ENCODE data around the gene DLGAP1. TPM values are rescaled to one million over a fixed set of nuclear protein-coding genes. Genes with fewer than 3 reads are reported as not detected.

DLGAP1 gene
- total RNA-seq, 1 donor from 2014 or later, result 0.05 TPM

DNA sequence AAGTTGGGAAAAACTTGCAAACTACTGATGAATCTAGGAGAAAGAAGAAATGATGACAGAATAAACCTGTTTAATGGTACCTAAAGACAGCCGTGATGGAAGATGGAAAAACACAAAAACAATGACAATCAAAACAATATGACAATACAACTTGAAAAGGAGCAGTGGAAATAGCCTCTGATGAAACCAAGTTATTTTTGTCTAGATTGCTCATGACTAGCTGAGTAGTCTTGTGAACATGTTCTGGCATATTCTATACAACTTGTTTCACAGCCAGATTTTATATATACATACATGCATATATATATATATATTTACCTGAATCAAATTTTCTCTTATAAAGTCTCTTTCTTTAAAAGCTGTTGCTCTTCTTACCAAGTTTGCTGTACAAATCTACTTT, 566.0 kb downstream of the DLGAP1 start:
- Histone ChIP-seq H3K27ac (replicated peaks) (no peak overlapping the region), H3K27me3 (ENCODE audit: low read depth) (no peaks in the 10 kb centered on the region), H3K36me3 (no peaks in the 10 kb centered on the region), H3K4me1 (peaks cover 45% of the 10 kb centered on the region), H3K4me3 (no peak overlapping the region), H3K9me3 (replicated peaks) (no peaks in the 10 kb centered on the region)
- DNase-seq, result no peak
- intact Hi-C loops (cut with micrococcal nuclease), result no loop called here
- TF ChIP-seq, protein P1, sequence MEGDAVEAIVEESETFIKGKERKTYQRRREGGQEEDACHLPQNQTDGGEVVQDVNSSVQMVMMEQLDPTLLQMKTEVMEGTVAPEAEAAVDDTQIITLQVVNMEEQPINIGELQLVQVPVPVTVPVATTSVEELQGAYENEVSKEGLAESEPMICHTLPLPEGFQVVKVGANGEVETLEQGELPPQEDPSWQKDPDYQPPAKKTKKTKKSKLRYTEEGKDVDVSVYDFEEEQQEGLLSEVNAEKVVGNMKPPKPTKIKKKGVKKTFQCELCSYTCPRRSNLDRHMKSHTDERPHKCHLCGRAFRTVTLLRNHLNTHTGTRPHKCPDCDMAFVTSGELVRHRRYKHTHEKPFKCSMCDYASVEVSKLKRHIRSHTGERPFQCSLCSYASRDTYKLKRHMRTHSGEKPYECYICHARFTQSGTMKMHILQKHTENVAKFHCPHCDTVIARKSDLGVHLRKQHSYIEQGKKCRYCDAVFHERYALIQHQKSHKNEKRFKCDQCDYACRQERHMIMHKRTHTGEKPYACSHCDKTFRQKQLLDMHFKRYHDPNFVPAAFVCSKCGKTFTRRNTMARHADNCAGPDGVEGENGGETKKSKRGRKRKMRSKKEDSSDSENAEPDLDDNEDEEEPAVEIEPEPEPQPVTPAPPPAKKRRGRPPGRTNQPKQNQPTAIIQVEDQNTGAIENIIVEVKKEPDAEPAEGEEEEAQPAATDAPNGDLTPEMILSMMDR (IDR thresholded peaks at IDR 0.05; ENCODE audit: borderline replicate concordance), result no peak

DNA sequence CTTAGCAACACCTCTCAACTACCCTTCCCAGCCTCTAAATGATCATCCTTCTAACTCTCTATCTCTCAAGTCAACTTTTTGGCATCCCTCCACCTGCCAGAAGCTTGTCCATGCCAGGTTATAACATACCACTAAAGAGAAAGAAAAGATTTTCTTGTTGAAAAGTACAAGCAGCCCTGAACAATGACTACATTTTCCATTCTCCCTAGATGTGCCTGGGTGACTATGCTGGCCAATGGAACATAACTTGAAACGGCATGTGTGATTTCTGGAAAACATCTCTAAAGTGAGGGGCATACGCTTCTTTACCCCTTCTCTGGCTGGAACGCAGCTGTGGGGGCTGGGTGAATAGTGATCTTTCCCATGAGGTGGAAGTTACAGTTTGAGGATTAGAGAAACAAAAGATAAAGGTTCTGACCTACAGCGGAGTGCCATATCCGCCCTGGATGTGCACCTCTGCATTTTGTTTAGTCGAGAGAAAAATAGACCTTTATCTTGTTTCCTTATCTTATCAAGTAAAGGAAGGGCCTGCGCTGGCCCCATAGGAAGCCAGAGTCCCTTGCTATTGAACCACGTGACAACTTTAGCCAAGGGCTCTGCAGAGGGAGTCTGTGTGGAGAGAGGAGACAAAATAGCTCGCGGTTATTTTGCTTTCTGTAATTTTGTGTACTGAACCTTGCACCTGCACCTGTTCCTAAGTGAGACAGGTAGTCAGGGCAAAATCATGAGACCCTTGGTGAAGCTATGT, 568.4 kb downstream of the DLGAP1 start:
- DNase-seq, result no peak
- H3K9me3 ChIP-seq (replicated peaks), result no peaks in the 10 kb centered on the region
- H3K27ac ChIP-seq (replicated peaks), result peak overlapping the region; percentile 72
- peak overlapping the region; percentile 9 for H3K4me3 ChIP-seq
- H3K36me3 ChIP-seq, result no peaks in the 10 kb centered on the region
- peaks cover 45% of the 10 kb centered on the region for H3K4me1 ChIP-seq
- intact Hi-C loops (cut with micrococcal nuclease), result no loop called here
- H3K27me3 ChIP-seq (ENCODE audit: low read depth), result no peaks in the 10 kb centered on the region
- TF ChIP-seq, protein P1 (IDR thresholded peaks at IDR 0.05; ENCODE audit: borderline replicate concordance), result no peak

GRCh38 chr18:3885209-3885792, 569.8 kb downstream of the DLGAP1 start:
- Histone ChIP-seq H3K36me3 (no peaks in the 10 kb centered on the region), H3K27ac (replicated peaks) (no peak overlapping the region), H3K4me3 (no peak overlapping the region), H3K27me3 (ENCODE audit: low read depth) (no peaks in the 10 kb centered on the region), H3K9me3 (replicated peaks) (no peaks in the 10 kb centered on the region), H3K4me1 (peaks cover 39% of the 10 kb centered on the region)
- TF ChIP-seq, protein P1 (IDR thresholded peaks at IDR 0.05; ENCODE audit: borderline replicate concordance), result no peak
- DNase-seq, result no peak
- intact Hi-C loops (cut with micrococcal nuclease), result no loop called here

DNA sequence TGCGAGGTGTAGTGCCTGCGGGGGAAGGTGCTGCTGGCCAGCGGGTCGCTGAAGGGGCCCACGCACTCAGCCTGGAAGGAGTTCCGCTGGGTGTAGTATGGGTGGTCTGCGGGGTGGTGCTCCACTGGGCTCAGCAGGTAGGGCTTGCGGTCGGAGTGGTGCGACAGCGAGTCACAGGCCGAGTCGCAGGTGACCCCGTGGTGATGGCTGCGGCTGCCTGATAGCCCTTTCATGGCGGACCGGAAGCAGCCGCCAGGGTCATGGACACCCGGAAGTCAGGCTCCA, 575.3 kb downstream of the DLGAP1 start:
- H3K9me3 ChIP-seq (replicated peaks), result no peaks in the 10 kb centered on the region
- H3K27me3 ChIP-seq (ENCODE audit: low read depth), result no peaks in the 10 kb centered on the region
- no peak overlapping the region for H3K4me3 ChIP-seq
- intact Hi-C loops (cut with micrococcal nuclease), result no loop called here
- H3K36me3 ChIP-seq, result no peaks in the 10 kb centered on the region
- no peak for DNase-seq
- no peak overlapping the region for H3K27ac ChIP-seq (replicated peaks)
- TF ChIP-seq, protein P1 (IDR thresholded peaks at IDR 0.05; ENCODE audit: borderline replicate concordance), result no peak
- H3K4me1 ChIP-seq, result no peaks in the 10 kb centered on the region

DNA sequence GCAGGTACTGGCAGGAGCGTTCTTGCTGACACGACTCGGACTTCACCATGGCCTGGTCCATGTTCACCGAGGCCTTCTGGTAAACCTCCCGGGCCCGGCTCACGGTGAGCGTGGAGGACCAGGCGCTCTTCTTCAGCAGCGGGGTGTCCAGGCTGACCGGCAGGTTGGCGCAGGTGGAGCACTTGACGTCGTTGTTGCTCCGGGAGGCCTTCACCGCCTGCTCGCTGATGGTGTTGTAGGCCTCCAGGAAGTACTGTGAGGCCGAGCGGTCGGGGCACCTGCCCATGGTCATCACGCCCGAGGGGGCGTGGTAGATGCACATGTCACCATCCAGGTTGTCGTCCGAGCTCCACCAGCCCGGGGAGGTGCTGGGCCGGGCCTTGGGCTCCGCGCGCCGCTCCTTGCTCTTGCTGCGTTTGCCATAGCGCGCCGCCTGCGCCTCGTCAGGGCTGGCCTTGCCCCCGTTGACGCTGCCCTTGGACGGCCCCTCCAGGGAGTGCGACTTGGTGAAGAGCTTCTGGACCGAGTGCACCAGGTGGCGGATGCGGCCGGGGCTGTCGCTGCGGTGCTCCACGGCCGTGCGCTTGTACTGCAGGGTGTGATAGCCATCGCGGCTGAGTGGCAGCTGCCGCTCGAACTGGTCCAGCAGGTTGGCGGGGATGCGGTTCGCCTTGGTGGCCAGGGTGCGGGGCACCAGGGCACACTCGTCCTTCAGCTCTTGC, 575.8 kb downstream of the DLGAP1 start:
- Histone ChIP-seq H3K4me1 (no peaks in the 10 kb centered on the region), H3K27ac (replicated peaks) (no peak overlapping the region), H3K4me3 (no peak overlapping the region), H3K9me3 (replicated peaks) (no peaks in the 10 kb centered on the region), H3K36me3 (no peaks in the 10 kb centered on the region), H3K27me3 (ENCODE audit: low read depth) (no peaks in the 10 kb centered on the region)
- TF ChIP-seq, protein P1 (IDR thresholded peaks at IDR 0.05; ENCODE audit: borderline replicate concordance), result no peak
- no peak for DNase-seq
- intact Hi-C loops (cut with micrococcal nuclease), result no loop called here
